Fibroblast of lung (primary cell): ENCODE measurements around the gene KCNK10. TPM values are rescaled to one million over a fixed set of nuclear protein-coding genes. Genes with fewer than 3 reads are reported as not detected.

ENCODE experiments used
- DNase-seq, 2 donors: peaks; one replicate each; pipeline versions ENCODE4 v3.0.0 to v3.0.0-alpha.2; 2010; ENCODE audit warnings: low read depth in 2 of 2
- H2AFZ ChIP-seq: 2 replicates; pipeline ENCODE4 v1.5.1; 2012; ENCODE audit warnings: low read length, control low read depth, inconsistent platforms
- H3K27ac ChIP-seq: 2 replicates; pipeline ENCODE4 v1.5.1; 2011; ENCODE audit warnings: low read length, control low read depth; ENCODE audit not compliant: insufficient read depth
- H3K27me3 ChIP-seq: 2 replicates; pipeline ENCODE4 v1.5.1; 2011; ENCODE audit warnings: mild to moderate bottlenecking, low read length; ENCODE audit not compliant: control insufficient read depth, insufficient read depth
- H3K36me3 ChIP-seq: 2 replicates; pipeline ENCODE4 v1.5.1; 2011; ENCODE audit warnings: low read length; ENCODE audit not compliant: control insufficient read depth, insufficient read depth
- H3K4me1 ChIP-seq: 2 replicates; pipeline ENCODE4 v1.5.1; 2011; ENCODE audit warnings: low read length; ENCODE audit not compliant: control insufficient read depth, insufficient read depth; ENCODE audit errors: extremely low read depth
- H3K4me2 ChIP-seq: 2 replicates; pipeline ENCODE4 v1.5.1; 2011; ENCODE audit warnings: low read length, control low read depth; ENCODE audit not compliant: insufficient read depth; ENCODE audit errors: extremely low read depth
- H3K4me3 ChIP-seq, 4 experiments: fragments of 200-600 bp in 1 of 4; sonication (generic) in 1 of 4; replicated peaks in 1 of 4; 2 replicates each; pipeline ENCODE4 v1.5.1; 2011 to 2016; ENCODE audit warnings: low read length in 4 of 4, low read depth in 3 of 4, mild to moderate bottlenecking in 3 of 4, control low read depth in 2 of 4, inconsistent platforms in 1 of 4, mixed read lengths in 1 of 4; ENCODE audit not compliant: insufficient read depth in 1 of 4; ENCODE audit errors: control extremely low read depth in 1 of 4
- H3K79me2 ChIP-seq: 2 replicates; pipeline ENCODE4 v1.5.1; 2012; ENCODE audit warnings: mild to moderate bottlenecking, low read length, inconsistent platforms; ENCODE audit not compliant: control insufficient read depth, insufficient read depth
- H3K9ac ChIP-seq: 2 replicates; pipeline ENCODE4 v1.5.1; 2011; ENCODE audit warnings: mild to moderate bottlenecking, low read length, control low read depth; ENCODE audit not compliant: insufficient read depth
- H3K9me3 ChIP-seq: 2 replicates; pipeline ENCODE4 v1.5.1; 2012; ENCODE audit warnings: low read depth, low read length; ENCODE audit not compliant: control insufficient read depth, insufficient read depth
- H4K20me1 ChIP-seq: 2 replicates; pipeline ENCODE4 v1.5.1; 2011; ENCODE audit warnings: low read length; ENCODE audit not compliant: control insufficient read depth, insufficient read depth; ENCODE audit errors: extremely low read depth
- EZH2 ChIP-seq: IDR thresholded peaks from 2 replicates; pipeline ENCODE4 v1.5.1; 2012; ENCODE audit warnings: low read length, control low read depth, mild to moderate bottlenecking; ENCODE audit errors: missing control alignments
- polyA plus RNA-seq, 2 donors: library from polyadenylated mRNA; depleted of rRNA in 1 of 2; stranded (reverse) in 1 of 2; unstranded in 1 of 2; fragments of >200 nt; gene quantifications; 2 replicates each; pipeline ENCODE4 v1.2.1, GENCODE V29; 2011 to 2012; ENCODE audit warnings: missing spikeins in 1 of 2
- total RNA-seq: library from RNA; depleted of rRNA; stranded (reverse); fragments of >200 nt; gene quantifications from 2 replicates; pipeline ENCODE4 v1.2.1, GENCODE V29; 2014
- TF ChIP-seq, protein P1 (sequence below), 2 donors: IDR thresholded peaks in 1 of 2; conservative IDR thresholded peaks in 1 of 2; 1 replicate in 1 of 2; 2 replicates in 1 of 2; pipeline ENCODE4 v1.5.1; 2011 to 2012; ENCODE audit warnings: low read length in 2 of 2, control low read depth in 1 of 2, inconsistent platforms in 1 of 2, low read depth in 1 of 2, mild to moderate bottlenecking in 1 of 2

Gene KCNK10
- total and polyA plus RNA-seq, 2 donors (not counting 1 experiment from before 2014, with no cell fraction given), result not detected

DNA sequence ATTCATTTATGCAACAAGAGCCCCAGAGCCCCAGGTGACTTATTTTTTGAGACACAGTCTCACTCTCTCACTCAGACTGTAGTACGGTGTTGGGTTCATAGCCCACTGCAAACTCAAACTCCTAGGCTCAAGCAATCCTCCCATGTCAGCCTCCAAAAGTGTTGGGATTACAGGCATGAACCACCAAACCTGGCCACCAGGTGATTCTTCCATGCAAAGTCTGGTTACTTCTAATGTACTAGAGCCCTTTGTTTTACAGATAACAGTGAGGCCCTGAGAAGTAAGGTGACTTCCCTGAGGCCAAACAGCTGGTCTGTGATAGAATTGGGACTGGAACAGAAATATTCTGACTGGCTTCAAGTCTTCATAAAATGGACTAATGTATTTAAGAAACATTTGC lies 10.0 kb upstream of the KCNK10 start:
- Histone ChIP-seq H3K4me3 (no peak overlapping the region), H3K27ac (no peak overlapping the region), H3K36me3 (no peaks in the 10 kb centered on the region), H2AFZ (no peak overlapping the region), H3K79me2 (no peaks in the 10 kb centered on the region), H3K9ac (no peak overlapping the region), H3K27me3 (no peaks in the 10 kb centered on the region), H3K4me2 (no peak overlapping the region), H4K20me1 (no peaks in the 10 kb centered on the region), H3K4me1 (no peaks in the 10 kb centered on the region), H3K9me3 (no peaks in the 10 kb centered on the region)
- DNase-seq, result no peak
- TF ChIP-seq, protein P1, sequence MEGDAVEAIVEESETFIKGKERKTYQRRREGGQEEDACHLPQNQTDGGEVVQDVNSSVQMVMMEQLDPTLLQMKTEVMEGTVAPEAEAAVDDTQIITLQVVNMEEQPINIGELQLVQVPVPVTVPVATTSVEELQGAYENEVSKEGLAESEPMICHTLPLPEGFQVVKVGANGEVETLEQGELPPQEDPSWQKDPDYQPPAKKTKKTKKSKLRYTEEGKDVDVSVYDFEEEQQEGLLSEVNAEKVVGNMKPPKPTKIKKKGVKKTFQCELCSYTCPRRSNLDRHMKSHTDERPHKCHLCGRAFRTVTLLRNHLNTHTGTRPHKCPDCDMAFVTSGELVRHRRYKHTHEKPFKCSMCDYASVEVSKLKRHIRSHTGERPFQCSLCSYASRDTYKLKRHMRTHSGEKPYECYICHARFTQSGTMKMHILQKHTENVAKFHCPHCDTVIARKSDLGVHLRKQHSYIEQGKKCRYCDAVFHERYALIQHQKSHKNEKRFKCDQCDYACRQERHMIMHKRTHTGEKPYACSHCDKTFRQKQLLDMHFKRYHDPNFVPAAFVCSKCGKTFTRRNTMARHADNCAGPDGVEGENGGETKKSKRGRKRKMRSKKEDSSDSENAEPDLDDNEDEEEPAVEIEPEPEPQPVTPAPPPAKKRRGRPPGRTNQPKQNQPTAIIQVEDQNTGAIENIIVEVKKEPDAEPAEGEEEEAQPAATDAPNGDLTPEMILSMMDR (conservative IDR thresholded peaks at IDR 0.05 in 1 of 2, IDR thresholded peaks at IDR 0.05 in 1 of 2; ENCODE audit: low read depth in 1 of 2, low read length in 2 of 2), result no peak
- no peak for TF ChIP-seq EZH2

DNA sequence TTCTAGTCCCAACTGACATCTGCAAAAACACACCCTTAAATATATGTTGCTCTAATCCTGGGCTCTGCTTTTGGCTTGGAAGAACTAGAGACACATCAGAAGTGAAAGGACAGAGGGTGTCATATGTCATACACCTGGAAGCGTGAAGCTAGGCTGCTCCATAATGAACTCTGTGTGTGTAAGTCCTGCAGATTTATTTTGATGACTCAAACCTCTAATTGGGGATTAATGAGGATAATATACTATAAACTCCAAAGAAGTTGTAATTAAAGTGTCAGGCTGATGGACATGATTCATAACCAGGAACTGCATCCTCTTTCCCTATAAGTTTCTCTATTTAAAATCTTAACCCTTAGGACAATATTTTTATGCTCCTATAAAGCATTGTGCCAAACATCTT lies 4.4 kb upstream of the KCNK10 start:
- Histone ChIP-seq H3K36me3 (no peaks in the 10 kb centered on the region), H4K20me1 (no peaks in the 10 kb centered on the region), H3K9me3 (no peaks in the 10 kb centered on the region), H2AFZ (no peak overlapping the region), H3K4me3 (no peak overlapping the region), H3K4me1 (no peaks in the 10 kb centered on the region), H3K9ac (no peak overlapping the region), H3K27me3 (peaks cover 22% of the 10 kb centered on the region), H3K4me2 (no peak overlapping the region), H3K27ac (no peak overlapping the region), H3K79me2 (no peaks in the 10 kb centered on the region)
- no peak for DNase-seq
- no peak for TF ChIP-seq EZH2
- TF ChIP-seq, protein P1 (conservative IDR thresholded peaks at IDR 0.05 in 1 of 2, IDR thresholded peaks at IDR 0.05 in 1 of 2; ENCODE audit: low read depth in 1 of 2, low read length in 2 of 2), result no peak

DNA sequence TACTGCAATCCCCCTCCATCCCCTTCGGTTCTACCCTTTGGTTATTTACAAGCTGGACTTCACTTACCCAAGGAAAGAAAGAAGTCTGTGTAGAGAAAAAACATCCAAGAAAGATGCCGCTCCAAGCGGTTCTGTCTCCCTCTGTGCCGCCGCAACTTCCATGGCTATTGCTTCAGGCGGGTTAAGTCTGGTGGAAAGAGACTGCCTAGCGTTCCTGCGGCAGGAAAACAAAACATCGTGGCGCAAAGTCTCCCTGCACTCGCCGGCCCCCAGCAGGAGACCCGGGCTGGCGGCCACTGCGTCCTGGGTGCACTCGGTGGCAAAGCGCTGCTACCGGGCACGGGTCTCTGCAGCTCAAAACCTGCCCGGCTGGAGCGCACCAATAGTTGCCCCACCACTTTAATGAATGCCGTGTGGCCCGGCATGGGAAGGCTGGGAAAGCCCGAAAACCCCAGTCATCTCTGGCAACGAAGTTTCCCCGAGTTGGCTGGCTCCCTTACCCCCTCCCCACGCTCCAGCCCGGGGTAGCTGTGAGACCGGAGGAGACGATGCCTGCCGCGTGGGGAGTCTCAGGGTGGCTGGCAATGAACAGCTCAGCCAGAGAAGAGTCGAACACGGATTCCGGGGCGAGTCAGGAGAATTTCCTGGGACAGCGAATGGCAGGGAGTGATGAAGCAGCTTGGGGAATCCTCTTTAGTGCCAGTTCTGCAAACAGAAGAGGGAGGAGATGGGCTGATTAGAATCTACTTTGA lies 3.5 kb upstream of the KCNK10 start:
- Histone ChIP-seq H4K20me1 (no peaks in the 10 kb centered on the region), H3K27me3 (peaks cover 32% of the 10 kb centered on the region), H3K79me2 (no peaks in the 10 kb centered on the region), H3K4me2 (no peak overlapping the region), H3K9ac (no peak overlapping the region), H3K9me3 (no peaks in the 10 kb centered on the region), H3K27ac (no peak overlapping the region), H3K36me3 (no peaks in the 10 kb centered on the region), H3K4me1 (no peaks in the 10 kb centered on the region), H2AFZ (no peak overlapping the region), H3K4me3 (no peak overlapping the region)
- DNase-seq, result no peak
- no peak for TF ChIP-seq EZH2
- TF ChIP-seq, protein P1 (conservative IDR thresholded peaks at IDR 0.05 in 1 of 2, IDR thresholded peaks at IDR 0.05 in 1 of 2; ENCODE audit: low read depth in 1 of 2, low read length in 2 of 2), result no peak
